ENCODE data around the gene EIF1B. TPM values are rescaled to one million over a fixed set of nuclear protein-coding genes. Genes with fewer than 3 reads are reported as not detected.

The EIF1B gene
- total RNA-seq, 1 experiment from 2014 or later = 33.6 TPM

GRCh38 chr3:40287248-40287647, 22.3 kb upstream of the EIF1B start:
- H3K9me2 ChIP-seq (ENCODE audit: insufficient read depth) = no peaks in the 10 kb centered on the region
- no peak overlapping the region for H3K9ac ChIP-seq (ENCODE audit: low read length)
- no peak overlapping the region for H2AFZ ChIP-seq (ENCODE audit: low read depth, low read length, poor library complexity, severe bottlenecking)
- DNase-seq (ENCODE audit: low read depth, low spot score) = no peak
- H3K4me3 ChIP-seq (replicated peaks in 1 of 2; ENCODE audit: low read depth in 1 of 2, low read length in 2 of 2) = no peak overlapping the region
- no peak overlapping the region for H3K27ac ChIP-seq (ENCODE audit: low read depth, low read length)
- no peak for ATAC-seq
- no peak overlapping the region for H3K4me2 ChIP-seq (ENCODE audit: low read length)
- H4K20me1 ChIP-seq (ENCODE audit: insufficient read depth) = no peaks in the 10 kb centered on the region
- ChIA-PET RAD21 (ENCODE audit: low non-redundant PET in 1 of 2, low total read pairs in 2 of 2, uncharacterized antibody in 2 of 2, unreplicated experiment in 2 of 2) (no interaction called here), CTCF (interaction anchor here (1.5 kb wide), 1 partner anchor 22 kb away, joined by 4 read pairs; no protein-coding TSS in a partner anchor), POLR2A (no interaction called here)
- TF ChIP-seq SIN3A (IDR thresholded peaks at IDR 0.05; ENCODE audit: low read depth) = no peak
- TF ChIP-seq ZFX (IDR thresholded peaks at IDR 0.05) = no peak
- TF ChIP-seq SRF (IDR thresholded peaks at IDR 0.05; ENCODE audit: low read depth) = no peak
- TF ChIP-seq CTCF (IDR thresholded peaks at IDR 0.05 in 2 of 3, conservative IDR thresholded peaks at IDR 0.05 in 1 of 3; ENCODE audit: borderline replicate concordance in 1 of 3, insufficient read depth in 1 of 3, low read depth in 2 of 3, low read length in 2 of 3) = no peak
- no peak for TF ChIP-seq RAD21 (IDR thresholded peaks at IDR 0.05; ENCODE audit: low read depth)
- TF ChIP-seq ZBTB33 (IDR thresholded peaks at IDR 0.05; ENCODE audit: extremely low read depth, insufficient replicate concordance, low read length) = no peak
- no peak for TF ChIP-seq ELF1 (IDR thresholded peaks at IDR 0.05; ENCODE audit: borderline replicate concordance, low read depth)
- TF ChIP-seq FOSL1 (IDR thresholded peaks at IDR 0.05; ENCODE audit: low read depth) = no peak
- no peaks in the 10 kb centered on the region for H3K36me3 ChIP-seq (ENCODE audit: control insufficient read depth in 1 of 2, insufficient read depth in 2 of 2, low read length in 2 of 2)
- no peaks in the 10 kb centered on the region for H3K9me3 ChIP-seq (ENCODE audit: control insufficient read depth in 1 of 2, insufficient read depth in 1 of 2, low read depth in 1 of 2, low read length in 2 of 2)
- no TSS peak for BruUV-seq (replicated peaks)
- H3K4me1 ChIP-seq (ENCODE audit: control insufficient read depth in 1 of 2, insufficient read depth in 2 of 2, low read length in 2 of 2) = no peaks in the 10 kb centered on the region
- no peaks in the 10 kb centered on the region for H3K79me2 ChIP-seq (ENCODE audit: insufficient read depth, low read length)
- intact Hi-C loops (cut with micrococcal nuclease) = no loop called here
- H3K27me3 ChIP-seq (ENCODE audit: insufficient read depth, low read length) = no peaks in the 10 kb centered on the region
